Ectodermal cell (in vitro differentiated cells): ENCODE results near the gene EVI2A.
"Not testable (repeated sequence)": the region's sequence is repeated elsewhere in the genome, so short reads cannot be mapped to it uniquely, and the experiment has no call there.

Experiments
- H3K27ac ChIP-seq: 2 replicates; pipeline ENCODE4 v1.7.0; 2013; ENCODE audit warnings: mild to moderate bottlenecking, low read depth, low read length; ENCODE audit not compliant: insufficient read depth, poor library complexity, severe bottlenecking
- H3K27me3 ChIP-seq: 2 replicates; pipeline ENCODE4 v1.7.0; 2013; ENCODE audit warnings: mild to moderate bottlenecking, low read length; ENCODE audit not compliant: insufficient read depth, control insufficient read depth, poor library complexity, severe bottlenecking
- H3K36me3 ChIP-seq: one replicate; pipeline ENCODE4 v1.7.0; 2013; ENCODE audit warnings: low read length; ENCODE audit not compliant: control insufficient read depth, insufficient read depth
- H3K4me1 ChIP-seq: one replicate; pipeline ENCODE4 v1.7.0; 2013; ENCODE audit warnings: low read length; ENCODE audit not compliant: control insufficient read depth, insufficient read depth
- H3K4me3 ChIP-seq: 2 replicates; pipeline ENCODE4 v1.7.0; 2013; ENCODE audit warnings: low read depth, low read length, control low read depth; ENCODE audit not compliant: insufficient read depth
- H3K9me3 ChIP-seq: 2 replicates; pipeline ENCODE4 v1.7.0; 2013; ENCODE audit warnings: mild to moderate bottlenecking, low read length, moderate library complexity; ENCODE audit not compliant: control insufficient read depth
- WGBS, 2 experiments: methylation state at CpG; one replicate each; pipeline ENCODE4 v1.1.7; 2013; ENCODE audit warnings: missing lambda C conversion rate in 2 of 2; 5-methylcytosine and 5-hydroxymethylcytosine counted together

The EVI2A gene

GRCh38 chr17:31296142-31296541 is 25.3 kb downstream of the EVI2A start:
- H3K36me3 ChIP-seq, result no peaks in the 10 kb centered on the region
- H3K9me3 ChIP-seq, result no peaks in the 10 kb centered on the region

GRCh38 chr17:31295489-31295871 is 25.9 kb downstream of the EVI2A start:
- H3K36me3 ChIP-seq, result no peaks in the 10 kb centered on the region
- H3K27ac ChIP-seq, result no peak overlapping the region
- no peaks in the 10 kb centered on the region for H3K27me3 ChIP-seq
- H3K9me3 ChIP-seq, result no peaks in the 10 kb centered on the region
- WGBS, 2 experiments, result 92 to 100% methylated on average over 1 of the region's 1 CpG
- H3K4me1 ChIP-seq, result no peaks in the 10 kb centered on the region
- H3K4me3 ChIP-seq, result no peak overlapping the region

More at GRCh38 chr17:31296142-31296541, 25.3 kb downstream of the EVI2A start:
- 88 to 94% methylated on average over 2 of the region's 2 CpGs for WGBS, 2 experiments
- Histone ChIP-seq H3K4me3 (no peak overlapping the region), H3K27me3 (no peaks in the 10 kb centered on the region), H3K27ac (no peak overlapping the region), H3K4me1 (no peaks in the 10 kb centered on the region)

GRCh38 chr17:31294820-31295488 is 26.5 kb downstream of the EVI2A start:
- Histone ChIP-seq H3K9me3 (no peaks in the 10 kb centered on the region), H3K4me1 (no peaks in the 10 kb centered on the region), H3K27me3 (no peaks in the 10 kb centered on the region), H3K27ac (no peak overlapping the region), H3K36me3 (no peaks in the 10 kb centered on the region), H3K4me3 (no peak overlapping the region)
- WGBS, 2 experiments, result 97% methylated on average over 3 of the region's 3 CpGs

GRCh38 chr17:31294231-31294630 is 27.2 kb downstream of the EVI2A start:
- Histone ChIP-seq H3K9me3 (no peaks in the 10 kb centered on the region), H3K27me3 (no peaks in the 10 kb centered on the region), H3K4me3 (no peak overlapping the region), H3K27ac (no peak overlapping the region), H3K4me1 (no peaks in the 10 kb centered on the region), H3K36me3 (no peaks in the 10 kb centered on the region)
- 100% methylated on average over 1 to 3 of the region's 3 CpGs for WGBS, 2 experiments

- no peak overlapping the region for H3K4me3 ChIP-seq
- H3K27ac ChIP-seq, result no peak overlapping the region
- no peaks in the 10 kb centered on the region for H3K36me3 ChIP-seq
- H3K9me3 ChIP-seq, result no peaks in the 10 kb centered on the region
- no peaks in the 10 kb centered on the region for H3K4me1 ChIP-seq
- H3K27me3 ChIP-seq, result no peaks in the 10 kb centered on the region
- 90 to 95% methylated on average over 2 of the region's 2 CpGs for WGBS, 2 experiments
Measured at GRCh38 chr17:31293581-31293980, 27.8 kb downstream of the EVI2A start.

GRCh38 chr17:31291820-31292219 is 29.6 kb downstream of the EVI2A start:
- no peaks in the 10 kb centered on the region for H3K9me3 ChIP-seq
- no peak overlapping the region for H3K27ac ChIP-seq
- H3K27me3 ChIP-seq, result no peaks in the 10 kb centered on the region
- peaks cover 4% of the 10 kb centered on the region for H3K36me3 ChIP-seq
- H3K4me3 ChIP-seq, result no peak overlapping the region
- no peaks in the 10 kb centered on the region for H3K4me1 ChIP-seq

GRCh38 chr17:31289790-31290189 is 31.6 kb downstream of the EVI2A start:
- WGBS, 2 experiments, result no CpG with 5 or more reads among the region's 3 CpGs
- Histone ChIP-seq H3K27me3 (no peaks in the 10 kb centered on the region), H3K27ac (no peak overlapping the region), H3K4me1 (no peaks in the 10 kb centered on the region), H3K36me3 (peaks cover 4% of the 10 kb centered on the region), H3K9me3 (no peaks in the 10 kb centered on the region), H3K4me3 (no peak overlapping the region)

GRCh38 chr17:31287932-31288331 is 33.5 kb downstream of the EVI2A start:
- H3K27me3 ChIP-seq, H3K4me1 ChIP-seq, H3K4me3 ChIP-seq, H3K9me3 ChIP-seq, H3K36me3 ChIP-seq, H3K27ac ChIP-seq: not testable (repeated sequence)
- no CpG with 5 or more reads among the region's 1 CpG for WGBS, 2 experiments

- Histone ChIP-seq H3K4me3 (no peak overlapping the region), H3K36me3 (peaks cover 7% of the 10 kb centered on the region), H3K4me1 (no peaks in the 10 kb centered on the region), H3K27ac (no peak overlapping the region), H3K9me3 (no peaks in the 10 kb centered on the region), H3K27me3 (no peaks in the 10 kb centered on the region)
- WGBS, 2 experiments, result 92 to 100% methylated on average over 1 of the region's 1 CpG
Measured at GRCh38 chr17:31286587-31286986, 34.8 kb downstream of the EVI2A start.

- H3K27ac ChIP-seq, result no peak overlapping the region
- H3K36me3 ChIP-seq, result peaks cover 7% of the 10 kb centered on the region
- no peaks in the 10 kb centered on the region for H3K27me3 ChIP-seq
- H3K9me3 ChIP-seq, result no peaks in the 10 kb centered on the region
- no peak overlapping the region for H3K4me3 ChIP-seq
- peaks cover 9% of the 10 kb centered on the region for H3K4me1 ChIP-seq
Measured at GRCh38 chr17:31283841-31284240, 37.6 kb downstream of the EVI2A start.

- Histone ChIP-seq H3K36me3 (peaks cover 3% of the 10 kb centered on the region), H3K27me3 (no peaks in the 10 kb centered on the region), H3K9me3 (no peaks in the 10 kb centered on the region), H3K4me3 (no peak overlapping the region), H3K4me1 (peaks cover 9% of the 10 kb centered on the region), H3K27ac (no peak overlapping the region)
- 96 to 98% methylated on average over 2 of the region's 2 CpGs for WGBS, 2 experiments
Measured at GRCh38 chr17:31281061-31281460, 40.4 kb downstream of the EVI2A start.
